Measurements from ENCODE around the gene RFX7.
"Not testable (repeated sequence)": the region's sequence is repeated elsewhere in the genome, so short reads cannot be mapped to it uniquely, and the experiment has no call there.

Gene RFX7

DNA sequence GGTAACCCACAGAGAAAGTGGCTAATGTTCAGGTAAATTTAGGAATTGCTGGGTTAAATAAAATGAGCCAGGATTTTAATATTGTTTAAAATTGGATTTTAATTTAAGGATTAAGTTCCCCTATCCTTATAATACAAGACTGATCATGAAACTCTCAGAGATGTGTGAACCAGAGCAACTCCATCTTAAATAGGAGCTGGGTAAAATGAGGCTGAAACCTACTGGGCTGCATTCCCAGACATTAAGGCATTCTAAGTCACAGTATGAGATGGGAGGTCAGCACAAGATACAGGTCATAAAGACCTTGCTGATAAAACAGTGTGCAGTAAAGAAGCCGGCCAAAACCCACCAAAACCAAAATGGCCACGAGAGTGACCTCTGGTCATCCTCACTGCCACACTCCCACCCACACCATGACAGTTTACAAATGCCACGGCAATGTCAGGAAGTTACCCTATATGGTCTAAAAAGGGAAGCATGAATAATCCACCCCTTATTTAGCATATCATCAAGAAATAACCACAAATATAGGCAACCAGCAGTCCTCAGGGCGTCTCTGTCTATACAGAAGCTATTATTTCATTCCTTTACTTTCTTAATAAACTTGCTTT lies 40.3 kb downstream of the RFX7 start:
- DNase-seq = not testable (repeated sequence)

GRCh38 chr15:56202701-56203100 lies 41.0 kb downstream of the RFX7 start:
- DNase-seq = no peak

DNA sequence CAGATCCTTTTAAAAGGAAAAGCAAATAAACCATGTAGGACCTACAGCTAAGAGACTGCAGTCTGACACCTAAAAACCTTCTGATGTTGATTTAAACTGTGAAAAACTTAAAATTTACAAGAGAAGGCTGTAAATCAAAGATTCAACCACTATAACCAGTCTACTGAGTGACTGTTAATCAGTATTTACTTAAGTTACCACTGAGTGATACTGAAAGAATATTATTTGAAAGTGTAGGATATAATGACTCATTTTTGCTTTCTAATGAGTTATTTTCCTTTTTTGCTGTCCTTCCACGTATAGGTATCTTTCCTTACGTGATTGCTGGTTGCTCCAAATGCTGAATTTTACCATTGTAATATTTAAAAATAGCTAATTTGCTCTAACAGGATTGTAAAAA lies 44.6 kb downstream of the RFX7 start:
- no peak for DNase-seq

- no peak for DNase-seq
Observed at GRCh38 chr15:56194035-56194434, 49.6 kb downstream of the RFX7 start.

DNA sequence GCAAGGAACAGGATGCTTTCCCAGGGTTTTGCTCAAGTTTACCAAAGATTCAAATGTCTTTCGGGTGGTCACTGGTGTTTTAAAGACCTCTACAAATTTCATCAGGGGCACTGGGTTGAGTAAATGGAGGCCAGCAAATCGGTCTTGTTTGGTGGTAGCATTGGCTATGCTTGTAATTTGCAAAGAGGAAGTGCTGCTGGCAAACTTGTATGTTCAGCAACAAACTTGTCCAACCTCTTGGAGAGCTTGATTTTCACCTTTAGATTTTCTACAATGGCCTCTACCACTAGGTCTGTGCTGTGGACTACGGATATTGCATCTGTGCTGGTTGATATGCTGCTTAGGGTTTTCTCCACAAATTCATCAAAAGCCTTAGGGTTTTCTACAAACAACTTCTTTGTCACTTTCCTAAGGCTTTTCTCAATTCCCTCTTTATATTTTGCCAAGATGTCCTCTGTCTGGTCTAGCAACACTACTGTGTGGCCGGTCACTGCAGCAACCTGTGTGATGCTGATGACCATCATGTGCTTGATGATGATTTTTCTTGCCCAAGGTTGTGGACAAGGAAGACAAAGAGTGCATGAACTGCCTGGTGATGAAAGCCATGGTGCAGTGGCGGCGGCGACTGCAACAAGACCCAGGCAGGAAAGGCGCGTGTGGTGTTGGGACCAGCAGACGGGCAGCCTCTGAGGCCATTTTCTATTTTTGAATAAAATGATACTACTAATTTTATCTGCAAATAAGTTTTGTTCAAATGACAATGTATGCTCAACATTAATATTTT lies 50.8 kb downstream of the RFX7 start:
- no peak for DNase-seq

GRCh38 chr15:56187665-56188064 lies 56.0 kb downstream of the RFX7 start:
- DNase-seq = no peak

GRCh38 chr15:56185980-56186379 lies 57.7 kb downstream of the RFX7 start:
- DNase-seq = no peak

DNA sequence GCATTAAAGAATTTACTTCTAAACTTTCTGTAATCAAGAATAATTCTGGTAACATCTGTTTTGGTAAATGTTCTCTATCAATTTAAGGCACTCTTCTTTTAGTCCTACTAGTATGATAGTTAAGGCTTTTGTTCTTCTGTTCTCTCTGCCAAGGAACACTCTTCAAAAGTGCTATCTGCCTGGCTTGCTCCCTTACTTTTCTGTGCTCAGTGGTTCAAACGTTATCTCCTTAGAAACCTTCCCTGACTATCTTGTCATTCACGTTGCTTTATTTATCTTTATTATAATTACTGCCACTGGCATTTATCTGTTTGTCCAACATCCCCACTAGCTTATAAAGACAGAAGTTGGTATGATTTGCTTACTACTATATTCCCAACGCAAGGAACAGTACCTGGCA lies 59.2 kb downstream of the RFX7 start:
- DNase-seq = no peak

- no peak for DNase-seq
Observed at GRCh38 chr15:56180851-56181250, 62.8 kb downstream of the RFX7 start.

- DNase-seq = no peak
Observed at GRCh38 chr15:56176996-56177395, 66.7 kb downstream of the RFX7 start.

GRCh38 chr15:56175788-56176187 lies 67.9 kb downstream of the RFX7 start:
- no peak for DNase-seq

- no peak for DNase-seq
Observed at GRCh38 chr15:56174649-56175048, 69.0 kb downstream of the RFX7 start.

- no peak for DNase-seq
Observed at GRCh38 chr15:56168394-56168793, 75.3 kb downstream of the RFX7 start.

DNA sequence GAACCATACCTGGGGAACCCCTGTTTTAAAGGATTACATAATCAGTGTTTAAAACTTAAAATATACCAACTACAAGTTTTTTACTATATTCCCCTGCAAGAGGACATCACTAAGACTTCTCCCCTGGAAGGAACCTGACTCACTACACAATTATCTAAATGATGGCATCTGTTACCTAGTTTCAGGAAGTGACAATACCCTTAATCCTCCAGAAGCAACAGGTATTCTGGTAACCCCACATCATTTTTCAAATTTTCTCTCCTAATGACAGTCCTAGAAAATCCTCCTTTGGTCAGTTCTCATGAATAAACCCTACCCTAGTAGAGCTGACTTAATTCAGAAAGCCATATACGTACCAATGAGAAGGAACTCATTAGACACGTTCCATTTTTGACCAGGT lies 78.4 kb downstream of the RFX7 start:
- no peak for DNase-seq

DNA sequence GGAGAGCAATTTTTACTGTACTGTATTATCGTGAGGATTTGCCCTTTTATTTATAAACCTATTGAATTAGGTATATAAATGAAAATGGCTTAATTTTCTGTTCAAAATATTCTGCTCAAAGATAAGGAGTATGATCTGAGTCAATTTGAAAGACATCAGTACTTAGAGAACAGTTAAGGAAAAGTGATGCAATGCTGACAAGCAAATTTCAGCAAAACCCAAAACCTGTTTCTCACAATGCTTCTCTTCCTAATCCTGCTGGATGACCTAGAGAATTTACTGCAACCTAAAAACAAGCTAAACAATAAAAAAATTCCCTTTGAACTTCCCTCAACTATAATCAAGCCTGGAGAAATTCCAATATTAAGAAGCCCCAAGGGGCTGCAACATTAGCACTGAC lies 82.7 kb downstream of the RFX7 start:
- DNase-seq = no peak

DNA sequence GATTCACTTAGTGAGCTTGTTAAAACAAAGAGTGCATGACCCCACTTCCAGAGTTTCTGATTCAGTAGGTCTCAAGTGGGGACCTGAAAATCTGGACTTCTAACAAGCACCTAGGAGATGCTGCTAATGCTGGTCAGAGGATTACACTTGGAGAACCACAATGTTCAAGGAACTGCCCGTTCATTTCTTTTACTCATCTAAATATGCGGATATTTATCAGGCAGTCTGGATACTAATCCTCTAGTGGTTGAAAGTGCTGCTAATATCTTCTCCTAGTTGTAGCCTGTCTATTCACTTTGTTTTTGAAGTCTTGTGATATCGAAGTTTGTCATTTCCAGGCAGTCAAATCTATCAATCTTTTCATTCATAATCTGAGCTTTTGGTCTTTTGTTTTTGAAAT lies 86.8 kb downstream of the RFX7 start:
- DNase-seq = no peak

DNA sequence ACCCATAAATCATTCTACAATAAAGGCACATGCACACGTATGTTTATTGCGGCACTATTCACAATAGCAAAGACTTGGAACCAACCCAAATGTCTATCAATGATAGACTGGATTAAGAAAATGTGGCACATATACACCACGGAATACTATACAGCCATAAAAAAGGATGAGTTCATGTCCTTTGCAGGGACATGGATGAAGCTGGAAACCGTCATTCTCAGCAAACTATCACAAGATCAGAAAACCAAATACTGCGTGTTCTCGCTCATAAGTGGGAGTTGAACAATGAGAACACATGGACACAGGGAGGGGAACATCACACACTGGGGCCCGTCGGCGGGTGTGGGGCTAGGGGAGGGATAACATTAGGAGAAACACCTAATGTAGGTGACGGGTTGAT lies 88.4 kb downstream of the RFX7 start:
- DNase-seq = not testable (repeated sequence)

- not testable (repeated sequence) for DNase-seq
Observed at GRCh38 chr15:56154768-56155167, 88.9 kb downstream of the RFX7 start.

DNA sequence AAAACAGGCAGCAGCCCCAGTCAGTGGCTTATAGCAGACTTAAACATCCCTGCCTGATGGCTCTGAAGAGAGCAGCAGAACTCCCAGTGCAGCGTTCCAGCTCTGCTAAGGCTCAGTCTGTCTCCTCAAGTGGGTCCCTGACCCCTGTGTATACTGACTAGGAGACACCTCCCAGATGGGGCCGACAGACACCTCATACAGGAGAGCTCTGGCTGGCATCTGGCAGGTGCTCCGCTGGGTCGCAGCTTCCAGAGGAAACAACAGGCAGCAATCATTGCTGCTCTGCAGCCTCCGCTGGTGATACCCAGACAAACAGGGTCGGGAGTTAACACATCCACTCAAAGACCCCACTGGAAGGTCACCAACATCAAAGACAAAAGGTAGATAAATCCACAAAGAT lies 93.5 kb downstream of the RFX7 start:
- no peak for DNase-seq

- DNase-seq = no peak
Observed at GRCh38 chr15:56148064-56148463, 95.6 kb downstream of the RFX7 start.

GRCh38 chr15:56146756-56147155 lies 96.9 kb downstream of the RFX7 start:
- DNase-seq = no peak

GRCh38 chr15:56128081-56128480 lies 115.6 kb downstream of the RFX7 start:
- no peak for DNase-seq

DNA sequence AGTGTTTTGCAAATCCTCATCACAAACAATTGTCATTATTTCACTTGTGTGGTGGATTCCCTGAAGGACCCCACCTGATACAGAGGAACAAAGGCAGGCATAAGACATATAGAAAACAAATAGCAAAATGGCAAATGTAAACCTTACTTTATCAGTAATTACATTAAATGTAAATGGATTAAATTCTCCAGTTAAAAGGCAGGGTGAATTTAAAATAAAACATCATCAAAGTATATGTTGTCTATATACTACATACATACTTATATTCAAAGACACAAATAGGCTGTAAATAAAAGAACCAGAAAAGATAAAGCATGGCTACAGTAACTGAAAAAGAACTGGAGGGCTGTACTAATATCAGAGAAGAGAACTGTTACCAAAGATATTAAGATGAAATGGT lies 117.3 kb downstream of the RFX7 start:
- DNase-seq = no peak

DNA sequence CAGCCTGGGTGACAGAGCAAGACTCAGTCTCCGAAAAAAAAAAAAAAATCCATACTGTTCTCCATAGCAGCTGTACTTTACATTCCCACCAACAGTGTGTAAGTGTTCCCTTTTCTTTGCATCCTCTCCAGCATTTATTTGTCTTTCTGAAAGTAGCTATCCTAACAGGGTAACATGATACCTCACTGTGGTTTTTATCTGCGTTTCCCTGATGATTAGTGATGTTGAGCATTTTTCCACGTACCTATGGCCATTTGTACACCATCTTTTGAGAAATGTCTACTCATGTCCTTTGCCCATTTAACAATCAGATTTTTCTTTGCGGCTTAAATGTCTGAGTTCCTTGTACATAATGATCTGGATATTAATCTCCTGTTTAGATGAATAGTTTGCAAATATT lies 119.3 kb downstream of the RFX7 start:
- DNase-seq = no peak

GRCh38 chr15:56105855-56106254 lies 137.8 kb downstream of the RFX7 start:
- no peak for DNase-seq
